ENCODE results near the gene RPL38.

The RPL38 gene

DNA sequence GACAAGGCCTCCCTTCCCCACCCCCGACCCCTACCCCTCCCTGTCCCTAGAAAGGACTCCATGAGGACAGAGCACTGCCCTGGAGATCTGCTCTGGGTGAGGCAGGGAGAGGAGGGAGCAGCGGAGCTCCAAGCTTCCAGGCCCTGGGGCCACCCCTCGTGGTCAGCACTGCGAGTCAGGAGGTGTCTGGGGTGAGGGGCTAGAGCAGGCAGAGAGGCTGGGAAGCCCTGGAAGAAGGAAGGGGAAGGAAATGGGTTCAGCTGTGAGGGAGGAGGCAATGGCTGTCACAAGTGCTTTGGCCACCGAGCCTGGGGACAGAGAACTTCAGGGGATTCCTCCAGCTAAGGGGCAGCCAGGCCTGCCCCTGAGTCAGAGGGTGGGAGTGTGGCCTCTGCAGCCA lies 42.4 kb downstream of the RPL38 start:
- DNase-seq (ENCODE audit: low read depth, low spot score), result no peak

DNA sequence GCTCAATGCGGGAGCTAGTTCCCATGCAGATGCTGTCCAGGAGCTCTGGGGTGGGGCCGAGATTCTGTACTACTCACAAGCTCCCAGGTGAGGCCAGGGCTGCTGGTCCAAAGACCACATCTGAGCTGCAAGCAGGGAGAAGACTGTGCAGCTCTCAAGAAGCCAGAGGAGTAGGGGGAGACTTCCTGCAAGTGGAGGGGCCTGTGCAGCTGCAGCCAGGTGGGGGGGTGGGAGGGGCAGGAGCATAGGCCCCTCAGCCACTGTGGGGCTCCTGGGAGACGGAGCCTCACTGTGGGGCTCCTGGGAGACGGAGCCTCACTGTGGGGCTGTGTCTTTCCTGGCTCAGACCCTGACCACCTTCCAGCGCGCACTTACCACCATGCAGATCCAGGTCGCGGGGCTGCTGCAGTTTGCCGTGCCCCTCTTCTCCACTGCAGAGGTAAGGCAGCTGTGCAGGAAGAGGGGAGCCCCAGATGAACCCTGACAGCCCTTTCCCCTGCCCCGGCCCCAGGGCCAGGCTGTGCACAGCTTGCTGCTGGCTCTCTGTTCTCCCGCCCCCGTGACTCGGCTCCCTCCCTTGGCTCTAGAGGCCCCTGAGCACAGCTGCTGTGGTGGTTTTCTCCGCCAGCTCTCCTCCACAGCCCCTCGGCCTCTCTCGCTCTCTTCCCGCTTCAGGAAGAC lies 46.3 kb downstream of the RPL38 start:
- DNase-seq (ENCODE audit: low read depth, low spot score), result no peak

DNA sequence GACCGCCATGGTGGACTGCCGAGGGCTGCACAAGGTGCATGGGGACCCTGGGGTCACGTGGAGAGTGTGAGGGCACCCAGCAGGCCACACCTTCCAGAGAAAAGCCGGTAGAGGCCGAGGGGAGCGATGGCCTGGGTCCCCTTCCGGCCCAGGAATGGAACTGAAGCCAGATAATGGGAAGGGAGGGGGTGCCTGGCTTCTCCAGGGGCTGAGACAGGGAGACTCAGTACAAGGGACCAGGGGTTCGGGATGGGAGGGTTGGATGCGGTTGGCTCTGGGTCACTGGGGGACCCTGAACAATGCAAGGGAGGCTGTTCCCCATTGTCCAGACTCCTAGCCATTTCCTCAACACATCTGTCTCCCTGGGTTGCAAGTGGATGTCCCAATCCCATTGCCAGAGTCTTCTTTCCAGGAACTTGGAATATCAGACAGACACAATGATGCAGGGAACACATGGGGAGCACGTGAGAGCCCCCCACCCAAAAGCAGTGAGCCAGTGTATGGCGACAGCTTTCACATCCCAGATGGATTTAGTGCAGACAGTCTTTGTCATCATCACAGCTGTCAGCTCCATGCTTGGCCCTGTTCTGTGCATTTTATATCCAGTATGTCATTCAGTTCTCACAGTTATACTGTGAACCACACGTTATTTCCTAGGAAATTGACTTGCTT lies 47.0 kb downstream of the RPL38 start:
- no peak for DNase-seq (ENCODE audit: low read depth, low spot score)

DNA sequence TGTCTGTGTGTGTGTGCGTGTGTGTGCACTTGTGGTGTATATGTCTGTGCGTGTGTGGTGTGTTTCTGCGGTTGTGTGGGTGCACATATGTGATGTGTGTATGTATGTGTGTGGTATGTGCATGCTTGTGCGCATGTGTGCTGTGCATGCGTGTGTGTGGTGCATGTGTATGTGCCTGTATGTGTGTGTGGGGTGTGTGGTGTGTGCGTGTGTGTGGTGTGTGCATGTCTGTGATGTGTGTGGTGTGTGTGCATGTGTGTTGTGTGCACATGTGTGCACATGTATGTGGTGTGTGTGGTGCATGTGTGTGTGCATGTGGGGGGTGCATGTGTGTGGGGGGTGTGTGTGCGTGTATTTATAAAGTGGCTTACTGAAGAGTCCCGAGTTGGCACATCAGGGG lies 47.6 kb downstream of the RPL38 start:
- DNase-seq (ENCODE audit: low read depth, low spot score), result no peak

DNA sequence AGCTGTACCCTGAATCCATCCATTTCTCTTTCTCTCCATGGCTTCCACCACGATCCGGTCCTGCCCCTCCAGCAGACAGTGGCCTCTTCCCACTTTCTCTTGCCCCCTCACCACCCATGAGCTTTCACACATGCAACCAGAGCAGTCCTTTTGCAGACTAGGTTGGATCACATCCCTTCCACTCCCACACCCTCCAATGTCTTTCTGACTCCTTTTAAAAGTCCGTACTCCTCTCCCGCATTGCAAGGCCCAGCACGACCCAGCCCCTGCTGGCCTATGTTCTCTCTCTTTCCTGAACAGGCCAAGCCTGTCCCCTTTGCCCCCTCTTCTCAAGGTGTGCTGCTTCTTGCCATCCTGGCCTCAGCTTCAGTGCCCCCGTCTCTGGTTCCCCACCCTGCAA lies 48.1 kb downstream of the RPL38 start:
- DNase-seq (ENCODE audit: low read depth, low spot score), result no peak

DNA sequence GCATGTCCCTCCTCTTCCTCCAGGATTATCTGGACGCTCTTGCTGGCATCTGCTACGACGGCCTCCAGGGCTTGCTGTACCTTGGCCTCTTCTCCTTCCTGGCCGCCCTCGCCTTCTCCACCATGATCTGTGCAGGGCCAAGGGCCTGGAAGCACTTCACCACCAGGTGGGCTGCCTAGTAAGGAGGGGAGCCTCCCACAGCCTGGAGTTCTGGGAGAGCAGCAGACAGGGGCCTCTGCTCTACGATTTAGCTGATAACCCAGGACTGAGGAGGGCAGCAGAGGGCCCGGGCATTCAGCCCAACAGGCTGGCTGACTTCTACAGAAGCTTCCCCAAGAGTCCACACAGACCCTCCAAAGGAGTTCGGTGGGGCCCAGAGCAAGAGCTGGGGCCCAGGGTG lies 48.7 kb downstream of the RPL38 start:
- DNase-seq (ENCODE audit: low read depth, low spot score), result no peak

DNA sequence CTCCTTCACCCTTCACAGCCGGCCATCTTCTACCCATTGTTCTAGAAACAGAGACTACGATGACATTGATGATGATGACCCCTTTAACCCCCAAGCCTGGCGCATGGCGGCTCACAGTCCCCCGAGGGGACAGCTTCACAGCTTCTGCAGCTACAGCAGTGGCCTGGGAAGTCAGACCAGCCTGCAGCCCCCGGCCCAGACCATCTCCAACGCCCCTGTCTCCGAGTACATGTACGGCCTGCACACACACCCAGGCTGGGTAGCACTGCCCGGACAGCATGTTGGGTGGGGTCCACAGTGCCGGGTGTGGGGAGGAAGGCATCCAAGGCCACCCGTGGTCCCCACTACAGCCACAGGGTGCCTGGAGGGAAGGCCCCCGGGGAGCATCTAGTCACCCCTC lies 49.6 kb downstream of the RPL38 start:
- no peak for DNase-seq (ENCODE audit: low read depth, low spot score)

DNA sequence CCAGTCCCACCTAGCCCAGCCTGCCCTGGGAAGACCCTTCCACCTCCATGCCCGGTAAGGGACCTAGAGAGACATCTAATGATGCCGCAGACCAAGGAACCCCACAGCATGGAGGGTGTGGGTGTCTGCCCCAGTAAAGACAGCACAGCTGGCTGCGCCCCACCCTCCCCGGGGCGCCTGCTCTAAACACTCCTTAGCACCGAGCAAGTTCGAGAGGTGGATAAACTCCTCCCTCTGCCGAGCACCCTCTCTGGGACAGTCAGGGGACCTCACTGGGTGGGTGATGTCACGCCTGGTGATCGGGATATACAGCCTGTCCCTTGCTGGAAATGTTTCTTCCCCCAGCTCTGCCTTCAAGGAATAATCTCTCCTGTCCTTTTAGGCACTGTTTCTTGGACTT lies 53.8 kb downstream of the RPL38 start:
- DNase-seq (ENCODE audit: low read depth, low spot score), result no peak

DNA sequence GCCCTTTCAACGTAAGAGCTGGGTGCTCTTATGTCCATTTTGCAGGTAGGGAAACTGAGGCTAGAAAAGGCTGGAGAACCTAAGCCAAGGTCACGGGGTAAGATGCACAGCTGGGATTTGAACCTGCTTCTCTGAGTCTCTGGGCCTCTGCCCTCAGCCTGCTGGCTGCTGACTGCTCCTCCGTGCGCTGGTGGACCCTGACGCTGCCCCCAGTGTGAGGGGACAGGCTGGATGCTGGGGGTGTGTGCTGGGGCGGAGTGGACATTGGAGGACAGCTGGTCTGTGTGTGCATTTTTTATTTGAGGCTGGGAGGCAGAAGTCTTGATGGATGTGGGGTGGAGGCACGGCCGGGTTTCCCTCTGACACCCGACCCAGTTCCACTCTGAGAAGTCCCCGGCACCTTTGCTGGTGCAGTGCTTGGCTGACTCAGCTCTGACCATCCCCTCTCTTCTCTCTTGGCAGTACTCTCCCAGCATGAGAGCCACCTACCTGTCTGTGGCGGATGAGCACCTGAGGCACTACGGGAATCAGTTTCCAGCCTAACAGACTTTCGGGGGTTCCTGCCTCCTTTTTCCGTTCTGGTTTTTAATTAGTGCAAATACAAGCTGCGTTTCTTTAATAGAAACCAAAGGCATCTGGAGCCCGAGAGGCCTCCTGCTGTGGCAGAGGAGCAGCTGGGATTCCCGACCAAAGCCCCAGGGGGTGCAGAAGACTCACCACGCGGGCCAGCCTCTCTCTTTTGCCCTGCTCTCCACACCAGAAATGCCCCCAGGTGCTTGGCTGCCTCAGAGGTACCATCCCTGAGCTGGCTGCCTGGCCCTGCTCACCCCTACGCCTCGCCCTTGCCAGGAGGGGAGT lies 56.4 kb downstream of the RPL38 start:
- no peak for DNase-seq (ENCODE audit: low read depth, low spot score)
